ENCODE measurements around the gene IZUMO1. TPM values are rescaled to one million over a fixed set of nuclear protein-coding genes. Genes with fewer than 3 reads are reported as not detected.
"Not testable (repeated sequence)": the region's sequence is repeated elsewhere in the genome, so short reads cannot be mapped to it uniquely, and the experiment has no call there.

IZUMO1 gene
- total and polyA plus RNA-seq, 11 donors: 0.13 to 0.93 (median 0.50) TPM

DNA sequence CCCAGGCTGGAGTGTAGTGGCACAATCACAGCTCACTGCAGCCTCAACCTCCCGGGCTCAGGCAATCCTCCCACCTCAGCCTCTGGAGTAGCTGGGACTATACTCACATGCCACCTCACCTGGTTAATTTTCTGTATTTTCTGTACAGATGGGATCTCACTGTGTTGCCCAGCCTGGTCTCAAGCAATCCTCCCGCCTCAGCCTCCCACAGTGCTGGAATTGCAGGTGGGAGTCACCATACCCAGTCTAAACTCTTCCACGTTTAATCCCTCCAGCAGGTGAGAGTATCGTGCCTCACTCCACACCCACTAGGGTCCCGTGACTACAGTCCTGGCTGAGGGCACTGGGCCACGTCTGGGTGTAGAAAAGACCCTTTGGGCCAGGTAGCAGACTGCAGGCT lies 47.6 kb upstream of the IZUMO1 start:
- H3K36me3 ChIP-seq: no peaks in the 10 kb centered on the region
- H3K27me3 ChIP-seq: no peaks in the 10 kb centered on the region
- TF ChIP-seq CTCF (IDR thresholded peaks at IDR 0.05): no peak
- TF ChIP-seq POLR2A (IDR thresholded peaks at IDR 0.05): no peak
- ATAC-seq (no peak), DNase-seq (no peak)
- peak overlapping the region in 2 of 12 donors; percentile 77 to 91 for H3K27ac ChIP-seq
- no peak overlapping the region for H3K4me3 ChIP-seq
- peaks cover 0 to 13% (median 7%) of the 10 kb centered on the region in 12 donors for H3K4me1 ChIP-seq
- intact Hi-C loops (cut with DNase I): loop anchor here in 6 of 10 donors (2.0 to 10.0 kb wide), 6 partner anchors 19 to 181 kb away; partner anchors contain the start of genes CA11 (in 1 of the 6) and HSD17B14 (in 1 of the 6)
- WGBS, 4 donors: 85 to 93% (median 87%) methylated on average over 6 of the region's 6 CpGs
- no peaks in the 10 kb centered on the region for H3K9me3 ChIP-seq

DNA sequence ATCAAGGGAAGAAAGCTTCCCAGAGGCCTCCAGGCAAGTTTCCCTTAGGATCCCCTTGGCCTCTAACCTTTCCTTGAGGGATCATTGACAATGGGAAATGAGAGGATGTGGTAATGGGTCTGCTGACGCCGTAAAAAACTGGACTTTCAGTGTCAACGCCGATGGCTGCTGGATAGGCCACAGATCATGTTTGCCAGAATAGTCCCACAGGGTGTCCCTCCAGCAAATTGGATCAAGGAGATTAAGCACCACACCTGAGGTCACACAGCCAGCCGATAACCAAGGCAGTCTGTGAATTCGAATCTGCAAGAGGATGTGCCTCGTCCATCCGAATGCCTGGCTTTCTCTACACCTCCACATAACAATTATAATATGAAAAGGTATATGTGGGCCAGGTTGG lies 46.6 kb upstream of the IZUMO1 start:
- ATAC-seq: no peak
- Histone ChIP-seq H3K4me1 (peaks cover 0 to 13% (median 7%) of the 10 kb centered on the region in 12 donors), H3K9me3 (no peaks in the 10 kb centered on the region), H3K27me3 (no peaks in the 10 kb centered on the region), H3K4me3 (no peak overlapping the region), H3K27ac (no peak overlapping the region), H3K36me3 (no peaks in the 10 kb centered on the region)
- no peak for DNase-seq
- TF ChIP-seq POLR2A (IDR thresholded peaks at IDR 0.05) (no peak), CTCF (IDR thresholded peaks at IDR 0.05) (no peak)
- intact Hi-C loops (cut with DNase I): loop anchor here in 3 of 10 donors (5.0 to 10.0 kb wide), 3 partner anchors 148 to 182 kb away; partner anchors contain the start of gene CA11 (in 1 of the 3)
- 72 to 85% (median 74%) methylated on average over 8 of the region's 8 CpGs for WGBS, 4 donors

DNA sequence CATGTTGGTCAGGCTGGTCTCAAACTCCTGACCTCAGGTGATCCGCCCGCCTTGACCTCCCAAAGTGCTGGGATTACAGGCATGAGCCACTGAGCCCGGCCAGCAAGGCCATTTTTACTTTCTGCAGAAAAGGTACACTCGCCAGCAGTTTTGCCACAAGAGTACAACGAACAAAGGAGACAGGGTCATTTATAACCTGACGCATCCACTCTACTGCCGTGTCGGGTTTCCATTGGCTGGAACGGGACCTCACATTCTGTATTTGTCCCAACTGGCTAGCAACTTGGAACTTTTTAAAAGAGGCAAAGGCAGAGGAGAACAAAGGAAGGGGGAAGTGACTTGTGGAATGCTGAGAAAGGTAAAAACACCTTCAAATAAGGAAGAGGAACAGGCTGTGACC lies 40.6 kb upstream of the IZUMO1 start:
- not testable (repeated sequence) for H3K9me3 ChIP-seq, H3K4me1 ChIP-seq, H3K27me3 ChIP-seq, H3K4me3 ChIP-seq, H3K36me3 ChIP-seq, H3K27ac ChIP-seq, DNase-seq, ATAC-seq
- intact Hi-C loops (cut with DNase I): loop anchor here in 7 of 10 donors (5.0 to 10.0 kb wide), 4 partner anchors 110 to 185 kb away; partner anchors contain the start of genes NTN5 (in 2 of the 7) and CA11 (in 1 of the 7)
- 87 to 92% (median 89%) methylated on average over 9 of the region's 9 CpGs for WGBS, 4 donors

DNA sequence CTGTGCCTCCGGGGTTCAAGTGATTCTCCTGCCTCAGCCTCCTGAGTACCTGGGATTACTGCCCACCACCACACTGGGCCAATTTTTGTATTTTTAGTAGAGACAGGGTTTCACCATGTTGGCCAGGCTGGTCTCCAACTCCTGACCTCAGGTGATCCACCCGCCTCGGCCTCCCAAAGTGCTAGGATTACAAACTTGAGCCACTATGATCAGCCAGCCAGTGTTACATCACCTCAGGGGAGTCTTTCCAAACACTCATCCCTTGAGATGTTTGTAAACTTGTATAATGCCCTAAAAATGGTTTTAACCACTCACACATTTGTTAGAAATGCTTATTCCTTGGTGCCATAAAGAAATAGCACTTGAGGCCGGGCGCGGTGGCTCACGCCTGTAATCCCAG lies 39.7 kb upstream of the IZUMO1 start:
- not testable (repeated sequence) for H3K27ac ChIP-seq, DNase-seq, H3K36me3 ChIP-seq, ATAC-seq, H3K4me3 ChIP-seq, H3K9me3 ChIP-seq, H3K27me3 ChIP-seq
- peaks cover 0 to 14% (median 2%) of the 10 kb centered on the region in 12 donors for H3K4me1 ChIP-seq
- 95 to 97% (median 96%) methylated on average over 7 of the region's 7 CpGs for WGBS, 4 donors
- intact Hi-C loops (cut with DNase I): loop anchor here in 7 of 10 donors (5.0 to 10.0 kb wide), 4 partner anchors 109 to 186 kb away; partner anchors contain the start of genes NTN5 (in 2 of the 7) and CA11 (in 1 of the 7)

GRCh38 chr19:48784527-48784926 lies 37.8 kb upstream of the IZUMO1 start:
- WGBS, 4 donors: 59 to 74% (median 66%) methylated on average over 5 of the region's 5 CpGs
- ATAC-seq: no peak

More at GRCh38 chr19:48784527-48784926, 37.8 kb upstream of the IZUMO1 start:
- H3K27ac ChIP-seq: no peak overlapping the region
- intact Hi-C loops (cut with DNase I): loop anchor here in 5 of 10 donors (2.0 to 10.0 kb wide), 4 partner anchors 107 to 138 kb away; partner anchors contain the start of genes CA11 (in 2 of the 5) and NTN5 (in 2 of the 5)
- TF ChIP-seq POLR2A (IDR thresholded peaks at IDR 0.05) (no peak), CTCF (IDR thresholded peaks at IDR 0.05) (peak in 6 of 12 donors; percentile 19 to 45 (median 33))
- no peaks in the 10 kb centered on the region for H3K9me3 ChIP-seq
- DNase-seq: no peak
- no peak overlapping the region for H3K4me3 ChIP-seq
- H3K4me1 ChIP-seq: peaks cover 0 to 26% (median 8%) of the 10 kb centered on the region in 12 donors
- no peaks in the 10 kb centered on the region for H3K27me3 ChIP-seq
- H3K36me3 ChIP-seq: no peaks in the 10 kb centered on the region
